ENCODE data around the gene GSK3B.

DNA sequence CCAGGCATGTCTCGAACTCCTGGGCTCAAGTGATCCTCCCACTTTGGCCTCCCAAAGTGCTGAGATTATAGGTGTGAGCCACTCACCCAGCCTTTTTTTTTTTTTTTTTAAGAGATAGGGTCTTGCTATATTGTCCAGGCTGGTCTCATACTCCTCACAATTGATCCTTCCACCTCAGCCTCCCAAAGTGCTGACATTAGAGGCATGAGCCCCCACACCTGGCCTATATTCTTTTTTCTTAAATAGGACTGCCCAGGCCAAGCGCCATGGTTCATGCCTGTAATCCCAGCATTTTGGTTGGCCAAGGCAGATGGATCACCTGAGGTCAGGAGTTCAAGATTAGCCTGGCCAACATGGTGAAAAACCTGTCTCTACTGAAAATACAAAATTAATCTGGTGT, 299.8 kb downstream of the GSK3B start:
- no peak for TF ChIP-seq POLR2A (IDR thresholded peaks at IDR 0.05; ENCODE audit: low read length)
- no peak for TF ChIP-seq GATA1 (IDR thresholded peaks at IDR 0.05; ENCODE audit: low read depth, low read length)

Measured in erythroblast (primary cell).